Measurements from ENCODE around the gene CERK. TPM values are rescaled to one million over a fixed set of nuclear protein-coding genes. Genes with fewer than 3 reads are reported as not detected.

The CERK gene
- total RNA-seq, 4 donors from 2014 or later = 37.4 to 59.9 (median 57.3) TPM

- intact Hi-C loops (cut with DNase I; ENCODE audit: low total_unique reads) = no loop called here
Measured at GRCh38 chr22:46761017-46761416, 23.0 kb upstream of the CERK start.

GRCh38 chr22:46758867-46759290 lies 20.8 kb upstream of the CERK start:
- H3K4me3 ChIP-seq = no peak overlapping the region
- no peak for DNase-seq
- H3K9me3 ChIP-seq = no peaks in the 10 kb centered on the region
- intact Hi-C loops (cut with DNase I; ENCODE audit: low total_unique reads) = no loop called here
- no peak overlapping the region for H3K27ac ChIP-seq
- no peaks in the 10 kb centered on the region for H3K36me3 ChIP-seq
- TF ChIP-seq CTCF (IDR thresholded peaks at IDR 0.05) (peak; percentile 25 to 50 (median 46)), POLR2A (IDR thresholded peaks at IDR 0.05) (no peak)
- H3K27me3 ChIP-seq = no peaks in the 10 kb centered on the region
- H3K4me1 ChIP-seq = peaks cover 0 to 1% of the 10 kb centered on the region in 2 donors

More at GRCh38 chr22:46761017-46761416, 23.0 kb upstream of the CERK start:
- TF ChIP-seq POLR2A (IDR thresholded peaks at IDR 0.05) = no peak
- TF ChIP-seq CTCF (IDR thresholded peaks at IDR 0.05) = no peak
- no peak overlapping the region for H3K27ac ChIP-seq
- H3K9me3 ChIP-seq = no peaks in the 10 kb centered on the region
- no peak for DNase-seq
- H3K4me3 ChIP-seq = no peak overlapping the region
- no peaks in the 10 kb centered on the region for H3K4me1 ChIP-seq
- no peaks in the 10 kb centered on the region for H3K36me3 ChIP-seq
- no peaks in the 10 kb centered on the region for H3K27me3 ChIP-seq

GRCh38 chr22:46758121-46758520 lies 20.1 kb upstream of the CERK start:
- intact Hi-C loops (cut with DNase I; ENCODE audit: low total_unique reads) = no loop called here
- H3K4me1 ChIP-seq = peaks cover 0 to 6% of the 10 kb centered on the region in 2 donors
- H3K4me3 ChIP-seq = no peak overlapping the region
- DNase-seq = no peak
- TF ChIP-seq CTCF (IDR thresholded peaks at IDR 0.05) = no peak
- no peak for TF ChIP-seq POLR2A (IDR thresholded peaks at IDR 0.05)
- no peaks in the 10 kb centered on the region for H3K27me3 ChIP-seq
- H3K9me3 ChIP-seq = no peaks in the 10 kb centered on the region
- no peak overlapping the region for H3K27ac ChIP-seq
- H3K36me3 ChIP-seq = no peaks in the 10 kb centered on the region

- Histone ChIP-seq H3K9me3 (no peaks in the 10 kb centered on the region), H3K4me3 (no peak overlapping the region), H3K27ac (no peak overlapping the region), H3K36me3 (no peaks in the 10 kb centered on the region), H3K27me3 (no peaks in the 10 kb centered on the region), H3K4me1 (peaks cover 0 to 6% of the 10 kb centered on the region in 2 donors)
- no peak for DNase-seq
- TF ChIP-seq CTCF (IDR thresholded peaks at IDR 0.05) (no peak), POLR2A (IDR thresholded peaks at IDR 0.05) (no peak)
- intact Hi-C loops (cut with DNase I; ENCODE audit: low total_unique reads) = no loop called here
Measured at GRCh38 chr22:46757104-46757503, 19.1 kb upstream of the CERK start.

- intact Hi-C loops (cut with DNase I; ENCODE audit: low total_unique reads) = no loop called here
- TF ChIP-seq CTCF (IDR thresholded peaks at IDR 0.05) (no peak), POLR2A (IDR thresholded peaks at IDR 0.05) (no peak)
- Histone ChIP-seq H3K9me3 (no peaks in the 10 kb centered on the region), H3K36me3 (no peaks in the 10 kb centered on the region), H3K4me1 (peaks cover 0 to 6% of the 10 kb centered on the region in 2 donors), H3K27me3 (no peaks in the 10 kb centered on the region), H3K4me3 (no peak overlapping the region), H3K27ac (no peak overlapping the region)
- DNase-seq = no peak
Measured at GRCh38 chr22:46756097-46756496, 18.0 kb upstream of the CERK start.
